GM12872 (cell line): ENCODE measurements around the gene DDC.
A peak's percentile ranks its signal among the peaks of the same experiment; 100 is the strongest.

ENCODE experiments used
- CTCF ChIP-seq: IDR thresholded peaks from 3 replicates; pipeline ENCODE4 v1.5.1; 2011; ENCODE audit warnings: low read depth, mild to moderate bottlenecking, low read length, moderate library complexity; ENCODE audit not compliant: insufficient read depth

DDC gene

DNA sequence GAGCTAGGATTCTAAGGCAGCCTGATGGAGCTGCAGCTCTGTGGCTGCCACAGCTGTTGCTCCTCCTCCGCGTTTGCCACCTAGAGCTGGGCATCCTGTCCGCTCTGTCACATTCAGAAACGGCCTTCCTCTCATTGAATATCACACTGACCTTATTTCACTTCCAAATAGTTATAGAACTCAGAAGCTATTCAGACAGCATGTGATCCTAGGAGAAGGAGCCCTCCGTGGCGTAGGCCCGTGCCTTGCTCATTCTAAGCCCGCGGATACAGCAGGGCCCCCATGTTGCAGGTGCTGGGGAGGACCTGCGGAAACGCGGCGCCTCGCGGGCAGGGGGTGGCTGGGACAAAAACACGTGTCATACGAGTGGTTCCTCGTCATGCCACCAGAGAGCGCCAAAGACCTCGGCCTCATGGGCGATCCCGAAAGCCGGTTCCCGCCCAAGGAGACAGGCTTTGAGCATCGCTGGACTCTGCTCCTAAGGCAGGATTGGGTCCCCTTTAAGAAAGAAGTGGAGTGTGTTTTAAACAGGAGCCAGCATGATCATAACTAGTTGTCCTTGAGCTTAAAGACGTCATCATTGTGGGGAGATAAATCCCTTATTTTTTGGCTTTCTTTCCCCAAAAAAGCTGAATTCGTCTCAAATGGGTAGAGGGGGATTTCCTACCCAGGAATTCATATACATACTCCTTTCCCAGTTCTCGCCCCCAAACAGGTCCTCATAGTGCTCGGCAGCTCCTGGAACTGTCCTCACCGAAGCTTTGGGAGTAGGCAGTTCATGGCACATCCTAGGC is 97.2 kb downstream of the DDC start:
- peak; percentile 95 for TF ChIP-seq CTCF

DNA sequence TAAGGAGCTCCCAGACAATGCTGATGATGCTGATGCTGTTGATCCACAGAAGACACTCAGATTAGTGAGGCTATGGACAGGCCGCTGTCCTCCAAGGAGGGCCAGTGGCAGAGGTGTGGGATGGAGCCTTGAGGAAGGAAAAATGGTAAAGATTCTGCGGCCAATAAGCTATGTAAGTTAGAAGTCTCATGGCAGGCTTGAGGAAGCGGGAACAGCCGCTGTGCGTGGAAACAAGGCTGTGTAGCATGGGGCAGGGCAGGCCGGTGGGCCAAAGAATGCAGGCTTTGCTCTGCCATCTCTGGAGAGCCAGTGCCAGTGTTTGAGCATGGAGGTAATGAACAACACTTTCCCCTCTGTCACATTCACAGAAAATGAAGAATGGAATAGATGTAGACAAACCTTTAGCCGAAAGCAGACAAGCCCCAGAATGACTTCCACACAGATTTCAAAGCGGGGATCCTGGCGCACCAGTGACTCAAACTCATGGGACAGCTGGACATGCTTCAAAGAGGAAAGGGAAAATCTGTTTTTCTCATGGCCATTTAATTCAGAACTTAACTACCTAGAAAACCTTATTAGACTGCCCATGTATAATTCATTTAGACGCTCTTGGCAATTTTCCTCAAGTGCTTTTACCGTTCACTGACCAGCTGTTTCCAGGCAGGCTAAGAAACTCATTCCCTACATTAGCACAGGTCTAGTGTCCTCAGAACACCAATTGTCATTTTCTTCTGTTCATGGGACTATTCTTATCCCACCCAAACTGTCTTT is 98.2 kb downstream of the DDC start:
- TF ChIP-seq CTCF, result no peak

DNA sequence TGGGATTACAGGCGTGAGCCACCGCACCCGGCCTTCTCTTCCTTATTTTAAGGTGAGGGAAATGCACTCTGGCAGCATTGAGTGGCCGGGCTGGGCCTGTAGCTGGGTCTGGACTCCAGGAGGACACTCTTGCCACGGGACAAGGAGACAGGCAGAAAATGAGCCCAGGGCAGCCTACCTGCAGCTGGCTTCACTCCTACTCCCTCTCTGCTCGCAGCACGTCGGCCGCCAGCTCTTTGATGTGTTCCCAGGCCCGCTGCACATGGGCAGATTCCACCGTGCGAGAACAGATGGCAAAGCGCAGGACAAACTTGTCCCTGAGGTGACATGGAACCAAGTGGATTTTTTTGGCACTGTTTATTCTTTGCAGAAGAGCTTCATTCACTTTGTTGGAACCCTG is 102.2 kb downstream of the DDC start:
- no peak for TF ChIP-seq CTCF

DNA sequence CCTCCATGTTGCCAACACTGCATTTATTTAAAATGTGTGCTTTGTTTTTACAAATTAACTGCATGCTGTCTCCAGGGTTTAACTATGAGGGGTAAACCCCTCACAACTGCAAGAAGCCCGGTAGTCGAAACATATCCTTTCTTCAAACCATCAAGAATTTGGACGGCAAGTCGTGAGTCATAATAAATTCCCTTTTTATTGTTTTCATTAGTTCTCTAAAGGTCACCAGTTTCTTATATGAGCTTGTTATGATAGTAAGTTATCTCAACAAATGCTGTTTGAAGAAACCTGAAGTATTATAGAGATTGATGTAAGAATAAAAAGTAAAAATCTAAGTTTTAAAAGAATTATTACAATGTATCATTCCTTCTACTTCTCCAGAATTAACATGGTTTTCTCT is 102.8 kb downstream of the DDC start:
- TF ChIP-seq CTCF, result no peak

DNA sequence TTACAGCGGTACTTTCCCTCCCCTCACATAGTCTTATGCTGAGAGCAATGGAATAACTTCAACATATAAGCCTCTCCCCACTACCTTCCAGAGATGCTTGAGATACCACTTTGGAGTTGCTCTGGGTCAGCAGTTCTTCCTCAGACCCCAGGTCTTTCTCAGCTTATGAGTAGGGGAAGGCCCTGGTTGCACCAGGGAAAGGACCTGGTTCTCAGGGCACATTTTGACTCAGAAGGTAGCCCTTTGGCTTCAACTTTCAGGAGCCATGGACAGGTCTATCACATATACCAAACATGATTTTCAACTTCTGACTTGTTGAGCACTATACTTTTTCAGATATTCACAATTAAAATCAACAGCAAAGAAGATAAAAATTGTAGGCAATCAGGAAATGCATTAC is 103.5 kb downstream of the DDC start:
- TF ChIP-seq CTCF, result no peak

DNA sequence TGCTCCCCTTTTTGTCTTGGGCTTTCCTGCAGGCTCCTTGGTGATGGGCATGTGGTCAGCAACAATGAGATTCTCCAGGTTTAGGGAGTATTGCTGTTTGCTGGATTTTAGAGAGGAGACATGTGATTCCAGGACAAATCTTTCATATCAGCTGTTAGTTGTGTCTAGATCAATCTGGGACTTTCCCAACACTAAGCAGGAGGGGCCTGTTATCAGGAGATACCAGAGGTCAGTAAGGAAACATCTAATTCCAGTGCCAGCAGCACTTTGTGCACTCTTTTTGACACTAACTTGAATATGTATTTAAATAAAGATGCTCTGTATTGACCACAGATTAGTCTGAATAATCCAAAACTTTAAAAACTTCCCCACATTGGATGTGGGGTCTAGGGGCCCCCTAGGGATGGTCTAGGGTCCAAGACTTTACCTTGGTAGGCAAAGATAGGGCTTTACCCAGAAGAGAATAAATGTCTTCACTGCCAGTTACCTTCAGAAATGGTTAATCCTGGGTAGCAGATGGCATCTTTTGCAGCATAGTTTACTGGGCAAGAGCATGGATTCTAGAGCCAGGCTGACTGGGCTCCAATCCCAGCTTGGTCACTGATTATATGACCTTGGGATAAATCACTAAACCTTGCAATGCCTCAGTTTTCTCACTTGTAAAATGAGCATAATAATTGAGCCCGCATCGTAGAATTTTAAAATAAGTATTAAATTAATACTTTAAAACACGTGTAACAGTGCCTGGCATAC is 108.7 kb downstream of the DDC start:
- no peak for TF ChIP-seq CTCF

- TF ChIP-seq CTCF, result no peak
These were observed 109.5 kb downstream of the DDC start for GRCh38 chr7:50455658-50456057.
